B cell (primary cell): ENCODE measurements around the gene ADCY3. TPM values are rescaled to one million over a fixed set of nuclear protein-coding genes. Genes with fewer than 3 reads are reported as not detected.

ENCODE experiments used
- ATAC-seq: fragments of 200-7000 bp; cut with Tn5 transposase; one replicate; pipeline ENCODE4 v1.10.0; 2021; ENCODE audit warnings: low read depth, mild to moderate bottlenecking, moderate number of reproducible peaks, moderate library complexity
- CTCF ChIA-PET: fragments of 350-600 bp; sonication (Branson Sonifier 250); formaldehyde crosslinking; loops from one replicate; lab custom pipeline; 2021; ENCODE audit warnings: antibody characterized with exemption, inconsistent platforms; lab: Charles Lee
- POLR2A ChIA-PET: fragments of 350-600 bp; sonication (Branson Sonifier 250); formaldehyde crosslinking; loops from one replicate; lab custom pipeline; 2021; ENCODE audit warnings: antibody characterized with exemption; lab: Charles Lee
- DNase-seq: peaks from one replicate; pipeline ENCODE4 v3.0.0; 2013
- H2AFZ ChIP-seq: 2 replicates; pipeline ENCODE4 v1.6.1; 2012; ENCODE audit warnings: mild to moderate bottlenecking, low read depth, low read length; ENCODE audit not compliant: insufficient read depth, poor library complexity, severe bottlenecking
- H3K27ac ChIP-seq, 2 donors: 1 replicate in 1 of 2; 2 replicates in 1 of 2; pipeline ENCODE4 v1.5.1; 2012 to 2013; ENCODE audit warnings: low read length in 2 of 2, mild to moderate bottlenecking in 2 of 2, moderate library complexity in 1 of 2
- H3K27me3 ChIP-seq, 4 experiments: fragments of 200-600 bp in 1 of 4; sonication (generic) in 1 of 4; replicated peaks in 1 of 4; 1 replicate in 2 of 4; 2 replicates in 2 of 4; pipeline versions ENCODE4 v1.6.1 to v1.7.0; 2013 to 2016; ENCODE audit warnings: low read length in 3 of 4, mild to moderate bottlenecking in 2 of 4, mixed read lengths in 1 of 4, moderate library complexity in 1 of 4; ENCODE audit not compliant: insufficient read depth in 4 of 4, control insufficient read depth in 3 of 4; ENCODE audit errors: control extremely low read depth in 1 of 4
- H3K36me3 ChIP-seq, 2 experiments: replicated peaks in 1 of 2; 1 replicate in 1 of 2; 2 replicates in 1 of 2; pipeline versions ENCODE4 v1.6.1 to v1.7.1; 2013; ENCODE audit warnings: low read length in 1 of 2; ENCODE audit not compliant: insufficient read depth in 2 of 2, control insufficient read depth in 1 of 2; ENCODE audit errors: control extremely low read depth in 1 of 2, extremely low read depth in 1 of 2
- H3K4me1 ChIP-seq, 2 donors: fragments of 200-600 bp in 1 of 2; sonication (generic) in 1 of 2; 1 replicate in 1 of 2; 2 replicates in 1 of 2; pipeline versions ENCODE4 v1.5.1 to v1.6.1; 2013 to 2017; ENCODE audit warnings: low read length in 2 of 2; ENCODE audit not compliant: control insufficient read depth in 2 of 2, insufficient read depth in 2 of 2
- H3K4me2 ChIP-seq: replicated peaks from 2 replicates; pipeline ENCODE3; 2012; ENCODE audit warnings: mild to moderate bottlenecking, low read depth, low read length; ENCODE audit not compliant: poor library complexity, severe bottlenecking
- H3K4me3 ChIP-seq, 5 experiments: fragments of 200-600 bp in 1 of 5; sonication (generic) in 1 of 5; 1 replicate in 3 of 5; 2 replicates in 2 of 5; pipeline versions ENCODE4 v1.5.1 to v1.7.0; 2011 to 2016; ENCODE audit warnings: low read length in 4 of 5, mild to moderate bottlenecking in 4 of 5, low read depth in 2 of 5, control low read depth in 1 of 5, moderate library complexity in 1 of 5; ENCODE audit not compliant: insufficient read depth in 1 of 5; ENCODE audit errors: control extremely low read depth in 1 of 5, extremely low read depth in 1 of 5
- H3K79me2 ChIP-seq: fragments of 200-600 bp; sonication (generic); one replicate; pipeline ENCODE4 v1.6.0; 2016; ENCODE audit warnings: low read length; ENCODE audit not compliant: control insufficient read depth, insufficient read depth
- H3K9ac ChIP-seq: fragments of 200-600 bp; sonication (generic); 2 replicates; pipeline ENCODE4 v1.6.1; 2017; ENCODE audit warnings: mild to moderate bottlenecking, low read length, moderate library complexity
- H3K9me3 ChIP-seq, 3 donors: one replicate each; pipeline versions ENCODE4 v1.6.1 to v1.7.1; 2013; ENCODE audit warnings: low read length in 2 of 3; ENCODE audit not compliant: control insufficient read depth in 2 of 3, insufficient read depth in 1 of 3; ENCODE audit errors: control extremely low read depth in 1 of 3
- H4K20me1 ChIP-seq: 2 replicates; pipeline ENCODE4 v1.6.0; 2012; ENCODE audit warnings: mild to moderate bottlenecking, low read length; ENCODE audit not compliant: insufficient read depth, control insufficient read depth, poor library complexity, severe bottlenecking
- H3K27ac Mint-ChIP-seq: one replicate; pipeline ENCODE4 v1.8.0; 2021; ENCODE audit warnings: mixed read lengths
- H3K27me3 Mint-ChIP-seq: one replicate; pipeline ENCODE4 v1.8.0; 2021; ENCODE audit warnings: mixed read lengths
- H3K4me1 Mint-ChIP-seq: one replicate; pipeline ENCODE4 v1.8.0; 2021; ENCODE audit warnings: mixed read lengths
- H3K4me3 Mint-ChIP-seq: one replicate; pipeline ENCODE4 v1.8.0; 2021; ENCODE audit warnings: mixed read lengths
- H3K9me3 Mint-ChIP-seq: one replicate; pipeline ENCODE4 v1.8.0; 2022; ENCODE audit warnings: mixed read lengths; ENCODE audit not compliant: insufficient read depth
- EZH2 ChIP-seq: IDR thresholded peaks from 2 replicates; pipeline ENCODE4 v1.6.1; 2012; ENCODE audit warnings: borderline replicate concordance, low read depth, mild to moderate bottlenecking, moderate library complexity, low read length; ENCODE audit not compliant: insufficient read depth, poor library complexity, severe bottlenecking
- WGBS: methylation state at CpG from one replicate; pipeline ENCODE4 v1.1.5; 2013; ENCODE audit warnings: missing lambda C conversion rate; ENCODE audit not compliant: insufficient coverage; 5-methylcytosine and 5-hydroxymethylcytosine counted together
- intact Hi-C: fragments of 100-400 bp; cut with micrococcal nuclease; formaldehyde crosslinking; loops from one replicate; pipeline ENCODE4 v1.10.0; 2022
- polyA plus RNA-seq: library from polyadenylated mRNA; depleted of rRNA; stranded (reverse); fragments of >200 nt; gene quantifications from 2 replicates; pipeline ENCODE4 v1.2.3, GENCODE V29; 2012
- total RNA-seq, 2 donors: library from RNA; stranded (reverse); fragments of 120-200 nt in 1 of 2; gene quantifications; 1 replicate in 1 of 2; 2 replicates in 1 of 2; pipeline versions ENCODE4 v1.2.3 to v1.2.4, GENCODE V29; 2013 to 2022
- TF ChIP-seq, protein P1 (sequence below): fragments of 200-600 bp; IDR thresholded peaks from one replicate; pipeline ENCODE4 v1.8.0; 2022; ENCODE audit warnings: antibody characterized with exemption, mild to moderate bottlenecking

The ADCY3 gene
- total and polyA plus RNA-seq, 2 donors (not counting 1 experiment from before 2014, with no cell fraction given) = 48.4 to 73.0 TPM

DNA sequence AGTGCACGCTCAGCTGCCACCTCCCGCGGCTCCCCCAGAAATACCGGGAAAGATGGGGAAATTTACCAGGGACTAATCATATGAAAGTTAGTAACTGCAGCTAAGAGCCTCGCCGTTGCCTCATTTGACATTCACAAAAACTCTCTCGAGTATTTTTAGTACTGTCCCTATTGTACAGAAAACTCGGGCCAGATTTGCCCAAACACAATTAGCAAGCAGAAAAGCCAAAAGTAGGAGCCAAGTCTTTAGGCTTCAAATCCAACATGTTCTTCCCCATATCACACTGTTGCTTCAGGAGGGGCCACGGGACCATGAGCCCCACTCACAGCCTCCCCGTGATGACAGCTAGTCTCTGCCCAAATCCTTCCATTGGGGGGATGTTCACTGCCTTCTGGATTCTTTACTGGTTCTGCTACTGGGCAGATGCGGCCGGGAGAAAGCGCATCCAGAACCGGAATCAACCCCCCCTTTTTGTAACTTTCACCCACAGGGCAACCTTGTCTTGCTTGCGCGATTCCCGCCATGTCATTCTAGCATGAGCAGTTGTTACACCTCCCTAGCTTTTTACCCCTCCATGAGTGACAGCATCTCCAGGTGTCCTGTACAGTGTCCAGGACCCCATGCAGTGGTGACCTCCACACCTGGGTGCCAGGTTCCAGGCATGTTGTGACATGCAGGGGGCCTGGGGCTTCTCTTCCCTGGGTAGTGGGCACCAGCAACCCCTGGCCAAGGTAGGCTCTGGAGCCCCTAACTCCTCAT is 91.6 kb downstream of the ADCY3 start:
- ATAC-seq (no peak), DNase-seq (peak; percentile 12)
- H3K9ac ChIP-seq = no peak overlapping the region
- no peaks in the 10 kb centered on the region for H3K79me2 ChIP-seq
- no peak overlapping the region for H3K4me3 Mint-ChIP-seq
- no peaks in the 10 kb centered on the region for H4K20me1 ChIP-seq
- no peak overlapping the region for H2AFZ ChIP-seq
- H3K27me3 ChIP-seq = no peaks in the 10 kb centered on the region
- H3K4me2 ChIP-seq = no peak overlapping the region
- POLR2A ChIA-PET = no interaction called here
- 96% methylated on average over 16 of the region's 17 CpGs for WGBS
- intact Hi-C loops = loop anchor here (5.0 kb wide), 1 partner anchor 299 kb away; no protein-coding TSS in a partner anchor
- no peaks in the 10 kb centered on the region for H3K9me3 Mint-ChIP-seq
- H3K4me3 ChIP-seq = no peak overlapping the region
- no peaks in the 10 kb centered on the region for H3K4me1 Mint-ChIP-seq
- no peak overlapping the region for H3K27ac ChIP-seq
- peaks cover 1 to 7% of the 10 kb centered on the region in 2 experiments for H3K36me3 ChIP-seq
- H3K27ac Mint-ChIP-seq = no peak overlapping the region
- no peaks in the 10 kb centered on the region for H3K27me3 Mint-ChIP-seq
- peaks cover 0 to 4% of the 10 kb centered on the region in 2 donors for H3K4me1 ChIP-seq
- H3K9me3 ChIP-seq = no peaks in the 10 kb centered on the region
- TF ChIP-seq EZH2 = no peak
- TF ChIP-seq, protein P1, sequence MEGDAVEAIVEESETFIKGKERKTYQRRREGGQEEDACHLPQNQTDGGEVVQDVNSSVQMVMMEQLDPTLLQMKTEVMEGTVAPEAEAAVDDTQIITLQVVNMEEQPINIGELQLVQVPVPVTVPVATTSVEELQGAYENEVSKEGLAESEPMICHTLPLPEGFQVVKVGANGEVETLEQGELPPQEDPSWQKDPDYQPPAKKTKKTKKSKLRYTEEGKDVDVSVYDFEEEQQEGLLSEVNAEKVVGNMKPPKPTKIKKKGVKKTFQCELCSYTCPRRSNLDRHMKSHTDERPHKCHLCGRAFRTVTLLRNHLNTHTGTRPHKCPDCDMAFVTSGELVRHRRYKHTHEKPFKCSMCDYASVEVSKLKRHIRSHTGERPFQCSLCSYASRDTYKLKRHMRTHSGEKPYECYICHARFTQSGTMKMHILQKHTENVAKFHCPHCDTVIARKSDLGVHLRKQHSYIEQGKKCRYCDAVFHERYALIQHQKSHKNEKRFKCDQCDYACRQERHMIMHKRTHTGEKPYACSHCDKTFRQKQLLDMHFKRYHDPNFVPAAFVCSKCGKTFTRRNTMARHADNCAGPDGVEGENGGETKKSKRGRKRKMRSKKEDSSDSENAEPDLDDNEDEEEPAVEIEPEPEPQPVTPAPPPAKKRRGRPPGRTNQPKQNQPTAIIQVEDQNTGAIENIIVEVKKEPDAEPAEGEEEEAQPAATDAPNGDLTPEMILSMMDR = no peak
- CTCF ChIA-PET = interaction anchor here (0.6 to 10.8 kb wide), 36 partner anchors 9 to 1012 kb away, joined by 3 to 267 read pairs (median 3); partner anchors contain the start of gene NCOA1
